Measurements from ENCODE around the gene UBA3.

Gene UBA3

GRCh38 chr3:69005791-69006482, 74.2 kb downstream of the UBA3 start:
- Histone ChIP-seq H3K4me3 (ENCODE audit: low read length in 2 of 2) (no peak overlapping the region), H3K27me3 (ENCODE audit: control insufficient read depth in 2 of 2, insufficient read depth in 2 of 2, low read length in 2 of 2) (no peaks in the 10 kb centered on the region), H3K36me3 (ENCODE audit: control insufficient read depth in 2 of 2, insufficient read depth in 2 of 2, low read length in 2 of 2) (peaks cover 5 to 9% of the 10 kb centered on the region in 2 donors), H3K4me1 (ENCODE audit: control insufficient read depth in 2 of 2, insufficient read depth in 2 of 2, low read length in 2 of 2) (no peaks in the 10 kb centered on the region), H3K27ac (ENCODE audit: low read depth in 2 of 2, low read length in 2 of 2) (no peak overlapping the region), H3K9me3 (ENCODE audit: control insufficient read depth in 2 of 2, low read length in 2 of 2) (no peaks in the 10 kb centered on the region), H3K9ac (ENCODE audit: low read depth in 1 of 2, low read length in 2 of 2) (no peak overlapping the region)

- H3K36me3 ChIP-seq (ENCODE audit: control insufficient read depth in 2 of 2, insufficient read depth in 2 of 2, low read length in 2 of 2), result peaks cover 5 to 9% of the 10 kb centered on the region in 2 donors
- H3K9ac ChIP-seq (ENCODE audit: low read depth in 1 of 2, low read length in 2 of 2), result no peak overlapping the region
- no peak overlapping the region for H3K27ac ChIP-seq (ENCODE audit: low read depth in 2 of 2, low read length in 2 of 2)
- H3K4me1 ChIP-seq (ENCODE audit: control insufficient read depth in 2 of 2, insufficient read depth in 2 of 2, low read length in 2 of 2), result no peaks in the 10 kb centered on the region
- H3K9me3 ChIP-seq (ENCODE audit: control insufficient read depth in 2 of 2, low read length in 2 of 2), result no peaks in the 10 kb centered on the region
- H3K27me3 ChIP-seq (ENCODE audit: control insufficient read depth in 2 of 2, insufficient read depth in 2 of 2, low read length in 2 of 2), result no peaks in the 10 kb centered on the region
- H3K4me3 ChIP-seq (ENCODE audit: low read length in 2 of 2), result no peak overlapping the region
These were observed 74.9 kb downstream of the UBA3 start for GRCh38 chr3:69005071-69005790.

Measured in mucosa of rectum (tissue), 2 donors.